Panc1 (cell line): ENCODE results near the gene PRRX1.

Source experiments
- POLR2AphosphoS5 ChIP-seq: IDR thresholded peaks from 2 replicates; pipeline ENCODE4 v1.6.1; 2012; ENCODE audit warnings: mild to moderate bottlenecking, low read depth, low read length, moderate library complexity
- SIN3A ChIP-seq: IDR thresholded peaks from 2 replicates; pipeline ENCODE4 v1.6.1; 2012; ENCODE audit warnings: low read depth, mild to moderate bottlenecking, low read length, moderate library complexity, borderline replicate concordance; ENCODE audit not compliant: insufficient read depth
- TCF7L2 ChIP-seq: IDR thresholded peaks from 2 replicates; pipeline ENCODE4 v1.6.1; 2011; ENCODE audit warnings: mild to moderate bottlenecking, low read depth, low read length, inconsistent platforms
- TF ChIP-seq, protein P1 (sequence below): fragments of 450-650 bp; IDR thresholded peaks from 2 replicates; pipeline ENCODE4 v1.5.1; 2017; ENCODE audit warnings: mild to moderate bottlenecking
- TF ChIP-seq, protein P2 (sequence below), 2 experiments: IDR thresholded peaks; 2 replicates each; pipeline ENCODE4 v1.6.1; 2011 to 2012; ENCODE audit warnings: low read depth in 2 of 2, control low read depth in 1 of 2, low read length in 1 of 2, mild to moderate bottlenecking in 1 of 2, moderate library complexity in 1 of 2; ENCODE audit not compliant: insufficient read depth in 1 of 2

DNA sequence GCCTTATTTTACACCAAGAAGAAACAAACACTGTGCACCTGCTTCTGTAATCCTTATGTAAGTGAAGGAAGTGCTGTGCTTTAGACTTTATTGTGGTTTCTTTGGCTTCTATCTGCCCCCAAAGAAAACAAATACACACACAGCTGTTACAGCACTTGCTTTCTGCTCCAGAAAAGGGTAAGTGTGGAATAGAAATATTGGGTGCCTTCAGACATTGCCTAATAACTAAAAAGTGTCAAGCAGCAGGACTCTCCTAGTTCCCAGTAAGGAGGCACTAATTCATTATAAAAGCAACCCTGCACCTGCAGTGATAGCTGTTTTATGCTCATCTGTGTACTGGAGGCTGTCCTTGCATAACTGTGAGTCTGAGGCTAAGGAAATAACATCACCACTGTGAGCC, 23.4 kb upstream of the PRRX1 start:
- TF ChIP-seq, protein P1, sequence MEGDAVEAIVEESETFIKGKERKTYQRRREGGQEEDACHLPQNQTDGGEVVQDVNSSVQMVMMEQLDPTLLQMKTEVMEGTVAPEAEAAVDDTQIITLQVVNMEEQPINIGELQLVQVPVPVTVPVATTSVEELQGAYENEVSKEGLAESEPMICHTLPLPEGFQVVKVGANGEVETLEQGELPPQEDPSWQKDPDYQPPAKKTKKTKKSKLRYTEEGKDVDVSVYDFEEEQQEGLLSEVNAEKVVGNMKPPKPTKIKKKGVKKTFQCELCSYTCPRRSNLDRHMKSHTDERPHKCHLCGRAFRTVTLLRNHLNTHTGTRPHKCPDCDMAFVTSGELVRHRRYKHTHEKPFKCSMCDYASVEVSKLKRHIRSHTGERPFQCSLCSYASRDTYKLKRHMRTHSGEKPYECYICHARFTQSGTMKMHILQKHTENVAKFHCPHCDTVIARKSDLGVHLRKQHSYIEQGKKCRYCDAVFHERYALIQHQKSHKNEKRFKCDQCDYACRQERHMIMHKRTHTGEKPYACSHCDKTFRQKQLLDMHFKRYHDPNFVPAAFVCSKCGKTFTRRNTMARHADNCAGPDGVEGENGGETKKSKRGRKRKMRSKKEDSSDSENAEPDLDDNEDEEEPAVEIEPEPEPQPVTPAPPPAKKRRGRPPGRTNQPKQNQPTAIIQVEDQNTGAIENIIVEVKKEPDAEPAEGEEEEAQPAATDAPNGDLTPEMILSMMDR, result no peak
- TF ChIP-seq POLR2AphosphoS5 (no peak), SIN3A (no peak), TCF7L2 (no peak)
- TF ChIP-seq, protein P2, sequence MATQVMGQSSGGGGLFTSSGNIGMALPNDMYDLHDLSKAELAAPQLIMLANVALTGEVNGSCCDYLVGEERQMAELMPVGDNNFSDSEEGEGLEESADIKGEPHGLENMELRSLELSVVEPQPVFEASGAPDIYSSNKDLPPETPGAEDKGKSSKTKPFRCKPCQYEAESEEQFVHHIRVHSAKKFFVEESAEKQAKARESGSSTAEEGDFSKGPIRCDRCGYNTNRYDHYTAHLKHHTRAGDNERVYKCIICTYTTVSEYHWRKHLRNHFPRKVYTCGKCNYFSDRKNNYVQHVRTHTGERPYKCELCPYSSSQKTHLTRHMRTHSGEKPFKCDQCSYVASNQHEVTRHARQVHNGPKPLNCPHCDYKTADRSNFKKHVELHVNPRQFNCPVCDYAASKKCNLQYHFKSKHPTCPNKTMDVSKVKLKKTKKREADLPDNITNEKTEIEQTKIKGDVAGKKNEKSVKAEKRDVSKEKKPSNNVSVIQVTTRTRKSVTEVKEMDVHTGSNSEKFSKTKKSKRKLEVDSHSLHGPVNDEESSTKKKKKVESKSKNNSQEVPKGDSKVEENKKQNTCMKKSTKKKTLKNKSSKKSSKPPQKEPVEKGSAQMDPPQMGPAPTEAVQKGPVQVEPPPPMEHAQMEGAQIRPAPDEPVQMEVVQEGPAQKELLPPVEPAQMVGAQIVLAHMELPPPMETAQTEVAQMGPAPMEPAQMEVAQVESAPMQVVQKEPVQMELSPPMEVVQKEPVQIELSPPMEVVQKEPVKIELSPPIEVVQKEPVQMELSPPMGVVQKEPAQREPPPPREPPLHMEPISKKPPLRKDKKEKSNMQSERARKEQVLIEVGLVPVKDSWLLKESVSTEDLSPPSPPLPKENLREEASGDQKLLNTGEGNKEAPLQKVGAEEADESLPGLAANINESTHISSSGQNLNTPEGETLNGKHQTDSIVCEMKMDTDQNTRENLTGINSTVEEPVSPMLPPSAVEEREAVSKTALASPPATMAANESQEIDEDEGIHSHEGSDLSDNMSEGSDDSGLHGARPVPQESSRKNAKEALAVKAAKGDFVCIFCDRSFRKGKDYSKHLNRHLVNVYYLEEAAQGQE (IDR thresholded peaks at IDR 0.05; ENCODE audit: insufficient read depth in 1 of 2, low read depth in 2 of 2, low read length in 1 of 2), result no peak
